Loucy (cell line): ENCODE results near the gene CLTCL1.

ENCODE experiments used
- CTCF ChIP-seq: fragments of 200-600 bp; sonication (generic); conservative IDR thresholded peaks from 2 replicates; pipeline ENCODE4 v1.5.1; 2014; ENCODE audit warnings: mild to moderate bottlenecking, antibody characterized with exemption, low read length
- EZH2phosphoT487 ChIP-seq: fragments of 200-600 bp; IDR thresholded peaks from 2 replicates; pipeline ENCODE4 v1.6.1; 2018; ENCODE audit warnings: antibody characterized with exemption, mild to moderate bottlenecking, moderate library complexity, borderline replicate concordance

GRCh38 chr22:19271273-19271855 is 20.2 kb downstream of the CLTCL1 start:
- TF ChIP-seq CTCF (no peak), EZH2phosphoT487 (no peak)
